Body of pancreas (tissue), 4 donors: Measurements from ENCODE around the gene MYO1E.

Source experiments
- CTCF ChIP-seq, 7 experiments: fragments of 450-650 bp in 4 of 7; fragments of 200-600 bp in 3 of 7; sonication (generic) in 3 of 7; IDR thresholded peaks; one replicate each; pipeline ENCODE4 v1.5.1; 2016 to 2019; ENCODE audit warnings: antibody characterized with exemption in 7 of 7
- POLR2A ChIP-seq, 3 donors: fragments of 450-650 bp; IDR thresholded peaks; one replicate each; pipeline ENCODE4 v1.6.1; 2016; ENCODE audit warnings: antibody characterized with exemption in 3 of 3, mild to moderate bottlenecking in 2 of 3

GRCh38 chr15:59303633-59304032 is 69.0 kb downstream of the MYO1E start:
- TF ChIP-seq CTCF (IDR thresholded peaks at IDR 0.05) (no peak), POLR2A (IDR thresholded peaks at IDR 0.05) (no peak)
